Ectodermal cell (in vitro differentiated cells): Measurements from ENCODE around the gene PARVA.

Experiments used
- H3K27ac ChIP-seq: 2 replicates; pipeline ENCODE4 v1.7.0; 2013; ENCODE audit warnings: mild to moderate bottlenecking, low read depth, low read length; ENCODE audit not compliant: insufficient read depth, poor library complexity, severe bottlenecking
- H3K27me3 ChIP-seq: 2 replicates; pipeline ENCODE4 v1.7.0; 2013; ENCODE audit warnings: mild to moderate bottlenecking, low read length; ENCODE audit not compliant: insufficient read depth, control insufficient read depth, poor library complexity, severe bottlenecking
- H3K36me3 ChIP-seq: one replicate; pipeline ENCODE4 v1.7.0; 2013; ENCODE audit warnings: low read length; ENCODE audit not compliant: control insufficient read depth, insufficient read depth
- H3K4me1 ChIP-seq: one replicate; pipeline ENCODE4 v1.7.0; 2013; ENCODE audit warnings: low read length; ENCODE audit not compliant: control insufficient read depth, insufficient read depth
- H3K4me3 ChIP-seq: 2 replicates; pipeline ENCODE4 v1.7.0; 2013; ENCODE audit warnings: low read depth, low read length, control low read depth; ENCODE audit not compliant: insufficient read depth
- H3K9me3 ChIP-seq: 2 replicates; pipeline ENCODE4 v1.7.0; 2013; ENCODE audit warnings: mild to moderate bottlenecking, low read length, moderate library complexity; ENCODE audit not compliant: control insufficient read depth
- WGBS, 2 experiments: methylation state at CpG; one replicate each; pipeline ENCODE4 v1.1.7; 2013; ENCODE audit warnings: missing lambda C conversion rate in 2 of 2; 5-methylcytosine and 5-hydroxymethylcytosine counted together

PARVA gene

GRCh38 chr11:12524865-12525264, 147.5 kb downstream of the PARVA start:
- no peak overlapping the region for H3K27ac ChIP-seq
- no peaks in the 10 kb centered on the region for H3K36me3 ChIP-seq
- H3K4me1 ChIP-seq = no peaks in the 10 kb centered on the region
- no peaks in the 10 kb centered on the region for H3K9me3 ChIP-seq
- no peaks in the 10 kb centered on the region for H3K27me3 ChIP-seq
- WGBS, 2 experiments = 76 to 77% methylated on average over 5 of the region's 5 CpGs
- H3K4me3 ChIP-seq = no peak overlapping the region

- no peak overlapping the region for H3K27ac ChIP-seq
- no peaks in the 10 kb centered on the region for H3K27me3 ChIP-seq
- 95 to 98% methylated on average over 1 of the region's 1 CpG for WGBS, 2 experiments
- no peaks in the 10 kb centered on the region for H3K9me3 ChIP-seq
- no peak overlapping the region for H3K4me3 ChIP-seq
- no peaks in the 10 kb centered on the region for H3K36me3 ChIP-seq
- H3K4me1 ChIP-seq = no peaks in the 10 kb centered on the region
Measured at GRCh38 chr11:12525466-12526055, 148.2 kb downstream of the PARVA start.

- Histone ChIP-seq H3K27me3 (no peaks in the 10 kb centered on the region), H3K4me3 (no peak overlapping the region), H3K36me3 (no peaks in the 10 kb centered on the region), H3K27ac (no peak overlapping the region), H3K4me1 (no peaks in the 10 kb centered on the region), H3K9me3 (no peaks in the 10 kb centered on the region)
- 90 to 100% methylated on average over 1 of the region's 1 CpG for WGBS, 2 experiments
Measured at GRCh38 chr11:12526789-12527188, 149.4 kb downstream of the PARVA start.

GRCh38 chr11:12528487-12528886, 151.1 kb downstream of the PARVA start:
- no peak overlapping the region for H3K27ac ChIP-seq
- no peaks in the 10 kb centered on the region for H3K4me1 ChIP-seq
- no peaks in the 10 kb centered on the region for H3K36me3 ChIP-seq
- no peaks in the 10 kb centered on the region for H3K9me3 ChIP-seq
- H3K4me3 ChIP-seq = no peak overlapping the region
- WGBS, 2 experiments = 100% methylated on average over 2 of the region's 2 CpGs
- no peaks in the 10 kb centered on the region for H3K27me3 ChIP-seq

GRCh38 chr11:12529041-12529440, 151.7 kb downstream of the PARVA start:
- H3K4me1 ChIP-seq = no peaks in the 10 kb centered on the region
- 88 to 95% methylated on average over 5 of the region's 5 CpGs for WGBS, 2 experiments
- H3K27me3 ChIP-seq = no peaks in the 10 kb centered on the region
- H3K9me3 ChIP-seq = no peaks in the 10 kb centered on the region
- H3K36me3 ChIP-seq = no peaks in the 10 kb centered on the region
- no peak overlapping the region for H3K27ac ChIP-seq
- H3K4me3 ChIP-seq = no peak overlapping the region

GRCh38 chr11:12529793-12530192, 152.4 kb downstream of the PARVA start:
- no peak overlapping the region for H3K4me3 ChIP-seq
- no peak overlapping the region for H3K27ac ChIP-seq
- H3K9me3 ChIP-seq = no peaks in the 10 kb centered on the region
- H3K4me1 ChIP-seq = no peaks in the 10 kb centered on the region
- no peaks in the 10 kb centered on the region for H3K36me3 ChIP-seq
- H3K27me3 ChIP-seq = no peaks in the 10 kb centered on the region

GRCh38 chr11:12531020-12531419, 153.6 kb downstream of the PARVA start:
- no peaks in the 10 kb centered on the region for H3K9me3 ChIP-seq
- no peak overlapping the region for H3K4me3 ChIP-seq
- H3K27ac ChIP-seq = no peak overlapping the region
- H3K36me3 ChIP-seq = no peaks in the 10 kb centered on the region
- H3K4me1 ChIP-seq = no peaks in the 10 kb centered on the region
- 92 to 96% methylated on average over 5 of the region's 5 CpGs for WGBS, 2 experiments
- H3K27me3 ChIP-seq = no peaks in the 10 kb centered on the region

GRCh38 chr11:12531681-12532080, 154.3 kb downstream of the PARVA start:
- Histone ChIP-seq H3K9me3 (no peaks in the 10 kb centered on the region), H3K27ac (no peak overlapping the region), H3K27me3 (no peaks in the 10 kb centered on the region), H3K4me3 (no peak overlapping the region), H3K36me3 (no peaks in the 10 kb centered on the region), H3K4me1 (no peaks in the 10 kb centered on the region)
- 91 to 95% methylated on average over 3 of the region's 3 CpGs for WGBS, 2 experiments

- H3K4me3 ChIP-seq = no peak overlapping the region
- no peak overlapping the region for H3K27ac ChIP-seq
- H3K36me3 ChIP-seq = no peaks in the 10 kb centered on the region
- H3K9me3 ChIP-seq = no peaks in the 10 kb centered on the region
- H3K27me3 ChIP-seq = no peaks in the 10 kb centered on the region
- WGBS, 2 experiments = 93 to 96% methylated on average over 14 of the region's 14 CpGs
- no peaks in the 10 kb centered on the region for H3K4me1 ChIP-seq
Measured at GRCh38 chr11:12532580-12532979, 155.2 kb downstream of the PARVA start.

- Histone ChIP-seq H3K27me3 (no peaks in the 10 kb centered on the region), H3K9me3 (no peaks in the 10 kb centered on the region), H3K36me3 (no peaks in the 10 kb centered on the region), H3K27ac (no peak overlapping the region), H3K4me3 (no peak overlapping the region), H3K4me1 (no peaks in the 10 kb centered on the region)
- 97 to 98% methylated on average over 2 of the region's 2 CpGs for WGBS, 2 experiments
Measured at GRCh38 chr11:12534549-12534948, 157.2 kb downstream of the PARVA start.

- no peaks in the 10 kb centered on the region for H3K27me3 ChIP-seq
- H3K4me3 ChIP-seq = no peak overlapping the region
- WGBS, 2 experiments = 92 to 96% methylated on average over 3 of the region's 3 CpGs
- H3K4me1 ChIP-seq = no peaks in the 10 kb centered on the region
- H3K36me3 ChIP-seq = no peaks in the 10 kb centered on the region
- H3K27ac ChIP-seq = no peak overlapping the region
- no peaks in the 10 kb centered on the region for H3K9me3 ChIP-seq
Measured at GRCh38 chr11:12535321-12535720, 157.9 kb downstream of the PARVA start.
